ENCODE data around the gene RNGTT. TPM values are rescaled to one million over a fixed set of nuclear protein-coding genes. Genes with fewer than 3 reads are reported as not detected.

The RNGTT gene
- total and polyA plus RNA-seq, 8 donors = 12.1 to 18.5 (median 15.7) TPM

DNA sequence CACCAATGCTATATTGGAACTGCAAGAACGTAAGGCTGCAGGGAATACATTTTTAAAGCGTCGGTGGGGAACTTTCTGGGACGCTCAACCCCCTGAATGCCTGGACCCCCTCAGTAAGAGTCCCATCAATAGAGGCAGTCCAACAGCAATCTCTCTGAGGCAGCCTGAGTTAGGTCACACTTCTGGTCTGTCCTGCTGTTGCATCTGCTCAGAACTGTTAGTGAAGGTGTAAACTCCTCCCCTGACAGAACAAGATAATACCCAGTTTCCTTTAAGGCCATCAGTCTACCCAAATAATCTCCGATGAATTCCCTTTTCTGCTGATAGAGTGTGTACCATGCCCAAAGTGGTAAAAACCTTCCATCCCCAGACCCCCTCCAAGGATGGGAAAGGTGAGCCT is 1.1 kb upstream of the RNGTT start:
- ATAC-seq (no peak), DNase-seq (no peak)
- Histone ChIP-seq H3K4me1 (peaks cover 0 to 12% of the 10 kb centered on the region in 2 donors), H3K27me3 (no peaks in the 10 kb centered on the region), H3K9me3 (peaks cover 0 to 33% of the 10 kb centered on the region in 2 donors), H3K4me3 (peak overlapping the region; percentile 55 to 75), H3K36me3 (no peaks in the 10 kb centered on the region), H3K27ac (no peak overlapping the region)
- TF ChIP-seq CTCF (IDR thresholded peaks at IDR 0.05) = no peak
- intact Hi-C loops (cut with DNase I) = no loop called here

- Histone ChIP-seq H3K27me3 (no peaks in the 10 kb centered on the region), H3K4me3 (no peak overlapping the region), H3K4me1 (peaks cover 0 to 12% of the 10 kb centered on the region in 2 donors), H3K36me3 (no peaks in the 10 kb centered on the region), H3K27ac (no peak overlapping the region), H3K9me3 (peaks cover 0 to 12% of the 10 kb centered on the region in 2 donors)
- no peak for DNase-seq
- no peak for ATAC-seq
- intact Hi-C loops (cut with DNase I) = no loop called here
- TF ChIP-seq CTCF (IDR thresholded peaks at IDR 0.05) = no peak
Observed at GRCh38 chr6:88958842-88959241, 4.6 kb downstream of the RNGTT start.

DNA sequence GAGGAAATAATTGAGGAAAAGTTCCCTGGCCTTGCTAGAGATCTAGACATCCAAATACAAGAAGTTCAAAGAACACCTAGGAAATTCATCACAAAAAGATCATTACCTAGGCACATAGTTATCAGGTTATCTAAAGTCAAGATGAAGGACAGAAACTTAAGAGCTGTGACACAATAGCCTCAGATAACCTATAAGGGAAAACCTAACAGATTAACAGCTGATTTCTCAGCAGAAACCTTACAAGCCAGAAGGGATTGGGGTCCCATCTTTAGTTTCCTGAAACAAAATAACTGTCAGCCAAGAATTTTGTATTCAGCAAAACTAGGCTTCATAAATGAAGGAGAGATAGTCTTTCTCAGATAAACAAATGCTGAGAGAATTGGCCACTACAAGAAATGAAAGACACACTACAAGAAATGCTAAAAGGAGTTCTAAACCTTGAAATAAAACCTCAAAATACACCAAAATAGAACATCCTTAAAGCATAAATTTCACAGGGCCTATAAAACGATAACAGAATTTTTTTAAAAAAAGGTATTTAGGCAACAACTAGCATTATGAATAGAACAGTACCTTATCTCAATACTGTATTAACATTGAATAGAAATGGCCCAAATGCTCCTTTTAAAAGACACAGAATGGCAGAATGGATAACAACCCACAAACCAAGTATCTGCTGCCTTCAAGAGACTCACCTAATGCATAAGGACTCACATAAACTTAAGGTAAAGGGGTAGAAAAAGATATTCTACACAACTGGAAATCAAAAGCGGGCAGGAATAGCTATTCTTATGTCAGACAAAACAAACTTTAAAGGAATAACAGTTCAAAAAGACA is 9.7 kb downstream of the RNGTT start:
- Histone ChIP-seq H3K27ac (no peak overlapping the region), H3K4me1 (no peaks in the 10 kb centered on the region), H3K4me3 (no peak overlapping the region), H3K9me3 (peaks cover 0 to 25% of the 10 kb centered on the region in 2 donors), H3K36me3 (no peaks in the 10 kb centered on the region), H3K27me3 (no peaks in the 10 kb centered on the region)
- intact Hi-C loops (cut with DNase I) = no loop called here
- ATAC-seq = no peak
- TF ChIP-seq CTCF (IDR thresholded peaks at IDR 0.05) = no peak
- no peak for DNase-seq

DNA sequence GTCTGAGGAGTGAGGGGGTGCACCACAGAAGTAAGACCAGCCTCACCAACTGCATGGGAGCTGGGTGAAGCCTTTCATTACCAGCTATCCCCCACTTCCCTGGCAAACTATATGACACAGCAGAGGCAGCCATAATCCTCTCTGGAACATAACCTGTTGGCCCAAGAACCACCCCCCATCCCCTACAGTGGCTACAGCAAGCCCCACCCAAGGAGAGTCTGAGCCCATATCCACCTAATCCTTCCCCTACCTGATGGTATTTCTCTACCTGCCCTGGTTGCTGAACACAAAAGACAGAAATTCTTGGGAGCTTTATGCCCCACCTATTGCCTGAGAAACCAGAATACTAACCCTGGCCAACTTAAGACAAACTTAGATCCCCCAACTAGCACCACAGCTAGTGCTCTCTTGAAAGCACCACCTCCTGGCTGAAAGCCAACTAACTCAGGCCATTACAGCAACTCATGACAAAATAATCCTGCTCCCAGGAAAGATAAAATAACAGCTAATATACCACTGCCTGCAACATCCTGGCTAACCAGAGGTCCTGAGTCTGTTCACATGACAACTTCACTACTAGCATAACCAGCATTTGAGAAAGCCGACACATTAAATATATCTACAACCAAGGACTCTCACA is 11.2 kb downstream of the RNGTT start:
- H3K4me3 ChIP-seq = no peak overlapping the region
- intact Hi-C loops (cut with DNase I) = no loop called here
- H3K4me1 ChIP-seq = no peaks in the 10 kb centered on the region
- no peaks in the 10 kb centered on the region for H3K36me3 ChIP-seq
- ATAC-seq (no peak), DNase-seq (no peak)
- TF ChIP-seq CTCF (IDR thresholded peaks at IDR 0.05) = no peak
- H3K9me3 ChIP-seq = peaks cover 0 to 25% of the 10 kb centered on the region in 2 donors
- no peaks in the 10 kb centered on the region for H3K27me3 ChIP-seq
- H3K27ac ChIP-seq = no peak overlapping the region

DNA sequence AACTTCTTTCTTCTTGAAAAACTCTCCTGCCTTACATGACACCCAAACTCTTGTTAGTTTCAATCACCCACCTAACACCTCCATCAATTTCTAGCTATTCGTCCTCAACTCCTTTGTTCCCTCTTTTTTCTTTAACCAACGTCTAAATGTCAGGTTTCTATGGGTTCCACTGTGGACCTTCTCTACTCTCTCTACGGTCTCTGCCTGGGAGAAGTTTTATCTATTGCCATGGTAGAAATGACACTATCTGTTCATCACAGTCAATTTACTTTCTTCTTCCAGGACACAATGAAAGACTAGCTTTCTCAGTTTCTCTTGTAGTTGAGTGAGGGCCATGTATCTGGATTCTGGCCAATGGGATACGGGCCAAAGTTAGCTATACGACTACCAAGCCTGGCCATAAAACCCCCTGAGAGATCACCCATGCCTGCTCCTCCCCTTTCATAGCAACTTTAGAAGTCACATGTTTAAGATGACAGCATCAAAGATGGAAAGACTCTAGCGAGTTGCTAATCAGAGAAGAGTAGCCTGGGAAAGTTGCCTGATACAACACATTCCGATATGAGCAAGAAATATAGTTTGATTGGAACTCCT is 17.9 kb downstream of the RNGTT start:
- no peak for TF ChIP-seq CTCF (IDR thresholded peaks at IDR 0.05)
- H3K27ac ChIP-seq = no peak overlapping the region
- no peak overlapping the region for H3K4me3 ChIP-seq
- H3K9me3 ChIP-seq = no peaks in the 10 kb centered on the region
- no peak for DNase-seq
- ATAC-seq = no peak
- intact Hi-C loops (cut with DNase I) = no loop called here
- H3K27me3 ChIP-seq = no peaks in the 10 kb centered on the region
- no peaks in the 10 kb centered on the region for H3K4me1 ChIP-seq
- H3K36me3 ChIP-seq = no peaks in the 10 kb centered on the region

Data from left lung (tissue), 10 donors.